ENCODE measurements around the gene TYROBP.

The TYROBP gene

GRCh38 chr19:35890113-35890650, 17.9 kb downstream of the TYROBP start:
- H3K36me3 ChIP-seq (ENCODE audit: control insufficient read depth, insufficient read depth, low read length), result peaks cover 68% of the 10 kb centered on the region
- H3K4me3 ChIP-seq (ENCODE audit: insufficient read depth, low read depth, low read length, poor library complexity, severe bottlenecking), result no peak overlapping the region
- DNase-seq, result no peak
- no peaks in the 10 kb centered on the region for H3K9me3 ChIP-seq (ENCODE audit: control insufficient read depth, low read length)
- no peak overlapping the region for H3K27ac ChIP-seq (ENCODE audit: insufficient read depth, low read length, poor library complexity, severe bottlenecking)
- no peaks in the 10 kb centered on the region for H3K27me3 ChIP-seq (replicated peaks; ENCODE audit: control insufficient read depth, insufficient read depth, low read length, poor library complexity, severe bottlenecking)
- H3K4me1 ChIP-seq (ENCODE audit: control insufficient read depth, insufficient read depth, low read length, poor library complexity, severe bottlenecking), result no peaks in the 10 kb centered on the region

GRCh38 chr19:35889370-35890112, 18.6 kb downstream of the TYROBP start:
- H3K27ac ChIP-seq (ENCODE audit: insufficient read depth, low read length, poor library complexity, severe bottlenecking), result no peak overlapping the region
- H3K4me3 ChIP-seq (ENCODE audit: insufficient read depth, low read depth, low read length, poor library complexity, severe bottlenecking), result no peak overlapping the region
- H3K27me3 ChIP-seq (replicated peaks; ENCODE audit: control insufficient read depth, insufficient read depth, low read length, poor library complexity, severe bottlenecking), result no peaks in the 10 kb centered on the region
- H3K9me3 ChIP-seq (ENCODE audit: control insufficient read depth, low read length), result no peaks in the 10 kb centered on the region
- no peak for DNase-seq
- no peaks in the 10 kb centered on the region for H3K4me1 ChIP-seq (ENCODE audit: control insufficient read depth, insufficient read depth, low read length, poor library complexity, severe bottlenecking)
- peaks cover 61% of the 10 kb centered on the region for H3K36me3 ChIP-seq (ENCODE audit: control insufficient read depth, insufficient read depth, low read length)

- Histone ChIP-seq H3K27me3 (replicated peaks; ENCODE audit: control insufficient read depth, insufficient read depth, low read length, poor library complexity, severe bottlenecking) (no peaks in the 10 kb centered on the region), H3K4me3 (ENCODE audit: insufficient read depth, low read depth, low read length, poor library complexity, severe bottlenecking) (no peak overlapping the region), H3K36me3 (ENCODE audit: control insufficient read depth, insufficient read depth, low read length) (peaks cover 50% of the 10 kb centered on the region), H3K4me1 (ENCODE audit: control insufficient read depth, insufficient read depth, low read length, poor library complexity, severe bottlenecking) (no peaks in the 10 kb centered on the region), H3K9me3 (ENCODE audit: control insufficient read depth, low read length) (no peaks in the 10 kb centered on the region), H3K27ac (ENCODE audit: insufficient read depth, low read length, poor library complexity, severe bottlenecking) (no peak overlapping the region)
- no peak for DNase-seq
These were observed 19.7 kb downstream of the TYROBP start for GRCh38 chr19:35888398-35888797.

GRCh38 chr19:35887197-35887596, 20.9 kb downstream of the TYROBP start:
- Histone ChIP-seq H3K27ac (ENCODE audit: insufficient read depth, low read length, poor library complexity, severe bottlenecking) (no peak overlapping the region), H3K36me3 (ENCODE audit: control insufficient read depth, insufficient read depth, low read length) (peaks cover 42% of the 10 kb centered on the region)
- no peak for DNase-seq

GRCh38 chr19:35885904-35886303, 22.2 kb downstream of the TYROBP start:
- no peaks in the 10 kb centered on the region for H3K9me3 ChIP-seq (ENCODE audit: control insufficient read depth, low read length)
- peaks cover 4% of the 10 kb centered on the region for H3K4me1 ChIP-seq (ENCODE audit: control insufficient read depth, insufficient read depth, low read length, poor library complexity, severe bottlenecking)
- DNase-seq, result no peak
- no peak overlapping the region for H3K27ac ChIP-seq (ENCODE audit: insufficient read depth, low read length, poor library complexity, severe bottlenecking)
- no peaks in the 10 kb centered on the region for H3K27me3 ChIP-seq (replicated peaks; ENCODE audit: control insufficient read depth, insufficient read depth, low read length, poor library complexity, severe bottlenecking)
- peaks cover 37% of the 10 kb centered on the region for H3K36me3 ChIP-seq (ENCODE audit: control insufficient read depth, insufficient read depth, low read length)
- H3K4me3 ChIP-seq (ENCODE audit: insufficient read depth, low read depth, low read length, poor library complexity, severe bottlenecking), result no peak overlapping the region

More at GRCh38 chr19:35887197-35887596, 20.9 kb downstream of the TYROBP start:
- Histone ChIP-seq H3K4me3 (ENCODE audit: insufficient read depth, low read depth, low read length, poor library complexity, severe bottlenecking) (no peak overlapping the region), H3K27me3 (replicated peaks; ENCODE audit: control insufficient read depth, insufficient read depth, low read length, poor library complexity, severe bottlenecking) (no peaks in the 10 kb centered on the region), H3K9me3 (ENCODE audit: control insufficient read depth, low read length) (no peaks in the 10 kb centered on the region), H3K4me1 (ENCODE audit: control insufficient read depth, insufficient read depth, low read length, poor library complexity, severe bottlenecking) (peaks cover 3% of the 10 kb centered on the region)

GRCh38 chr19:35885225-35885738, 22.8 kb downstream of the TYROBP start:
- Histone ChIP-seq H3K4me3 (ENCODE audit: insufficient read depth, low read depth, low read length, poor library complexity, severe bottlenecking) (no peak overlapping the region), H3K27ac (ENCODE audit: insufficient read depth, low read length, poor library complexity, severe bottlenecking) (no peak overlapping the region), H3K27me3 (replicated peaks; ENCODE audit: control insufficient read depth, insufficient read depth, low read length, poor library complexity, severe bottlenecking) (no peaks in the 10 kb centered on the region), H3K4me1 (ENCODE audit: control insufficient read depth, insufficient read depth, low read length, poor library complexity, severe bottlenecking) (peaks cover 4% of the 10 kb centered on the region), H3K9me3 (ENCODE audit: control insufficient read depth, low read length) (no peaks in the 10 kb centered on the region), H3K36me3 (ENCODE audit: control insufficient read depth, insufficient read depth, low read length) (peaks cover 32% of the 10 kb centered on the region)
- DNase-seq, result no peak

- no peak for DNase-seq
- Histone ChIP-seq H3K27me3 (replicated peaks; ENCODE audit: control insufficient read depth, insufficient read depth, low read length, poor library complexity, severe bottlenecking) (peaks cover 10% of the 10 kb centered on the region), H3K4me3 (ENCODE audit: insufficient read depth, low read depth, low read length, poor library complexity, severe bottlenecking) (no peak overlapping the region), H3K36me3 (ENCODE audit: control insufficient read depth, insufficient read depth, low read length) (peaks cover 18% of the 10 kb centered on the region), H3K9me3 (ENCODE audit: control insufficient read depth, low read length) (no peaks in the 10 kb centered on the region), H3K27ac (ENCODE audit: insufficient read depth, low read length, poor library complexity, severe bottlenecking) (no peak overlapping the region), H3K4me1 (ENCODE audit: control insufficient read depth, insufficient read depth, low read length, poor library complexity, severe bottlenecking) (peaks cover 4% of the 10 kb centered on the region)
These were observed 24.2 kb downstream of the TYROBP start for GRCh38 chr19:35883882-35884281.

GRCh38 chr19:35882114-35882832, 25.8 kb downstream of the TYROBP start:
- Histone ChIP-seq H3K27me3 (replicated peaks; ENCODE audit: control insufficient read depth, insufficient read depth, low read length, poor library complexity, severe bottlenecking) (peaks cover 12% of the 10 kb centered on the region), H3K27ac (ENCODE audit: insufficient read depth, low read length, poor library complexity, severe bottlenecking) (no peak overlapping the region), H3K4me3 (ENCODE audit: insufficient read depth, low read depth, low read length, poor library complexity, severe bottlenecking) (no peak overlapping the region), H3K9me3 (ENCODE audit: control insufficient read depth, low read length) (no peaks in the 10 kb centered on the region), H3K36me3 (ENCODE audit: control insufficient read depth, insufficient read depth, low read length) (peaks cover 4% of the 10 kb centered on the region), H3K4me1 (ENCODE audit: control insufficient read depth, insufficient read depth, low read length, poor library complexity, severe bottlenecking) (peaks cover 4% of the 10 kb centered on the region)
- peak in 1 of 3 donors; percentile 24 for DNase-seq

- Histone ChIP-seq H3K4me3 (ENCODE audit: insufficient read depth, low read depth, low read length, poor library complexity, severe bottlenecking) (no peak overlapping the region), H3K4me1 (ENCODE audit: control insufficient read depth, insufficient read depth, low read length, poor library complexity, severe bottlenecking) (peaks cover 4% of the 10 kb centered on the region), H3K36me3 (ENCODE audit: control insufficient read depth, insufficient read depth, low read length) (no peaks in the 10 kb centered on the region), H3K9me3 (ENCODE audit: control insufficient read depth, low read length) (no peaks in the 10 kb centered on the region), H3K27ac (ENCODE audit: insufficient read depth, low read length, poor library complexity, severe bottlenecking) (no peak overlapping the region), H3K27me3 (replicated peaks; ENCODE audit: control insufficient read depth, insufficient read depth, low read length, poor library complexity, severe bottlenecking) (peaks cover 12% of the 10 kb centered on the region)
- DNase-seq, result peak; percentile 48 to 66 (median 53)
These were observed 28.3 kb downstream of the TYROBP start for GRCh38 chr19:35879770-35880317.

All from effector memory CD4-positive, alpha-beta T cell (primary cell).